WERI-Rb-1 (cell line): Measurements from ENCODE around the gene RGL2.

Experiments
- DNase-seq: peaks from one replicate; pipeline ENCODE4 v3.0.0-alpha.2; 2020
- H3K27ac ChIP-seq: fragments of 250-450 bp; sonication (Bioruptor Pico); 2 replicates; pipeline ENCODE4 v1.5.1; 2020; ENCODE audit warnings: mild to moderate bottlenecking, moderate library complexity
- H3K27me3 ChIP-seq: fragments of 250-450 bp; sonication (Bioruptor Pico); 2 replicates; pipeline ENCODE4 v1.5.1; 2021; ENCODE audit warnings: mild to moderate bottlenecking, low read depth, moderate library complexity; ENCODE audit not compliant: insufficient read depth, severe bottlenecking
- H3K36me3 ChIP-seq: fragments of 250-450 bp; sonication (Bioruptor Pico); 2 replicates; pipeline ENCODE4 v1.5.1; 2020; ENCODE audit warnings: mild to moderate bottlenecking, moderate library complexity
- H3K4me3 ChIP-seq: 2 replicates; pipeline ENCODE4 v1.5.1; 2011; ENCODE audit warnings: low read depth, mild to moderate bottlenecking, control low read depth, low read length
- H3K9me3 ChIP-seq: fragments of 250-450 bp; sonication (Bioruptor Pico); 2 replicates; pipeline ENCODE4 v1.5.1; 2021; ENCODE audit warnings: mild to moderate bottlenecking, moderate library complexity; ENCODE audit not compliant: severe bottlenecking
- TF ChIP-seq, protein P1 (sequence below): IDR thresholded peaks from 2 replicates; pipeline ENCODE4 v1.5.1; 2011; ENCODE audit warnings: low read depth, mild to moderate bottlenecking, control low read depth, inconsistent platforms, low read length

RGL2 gene

DNA sequence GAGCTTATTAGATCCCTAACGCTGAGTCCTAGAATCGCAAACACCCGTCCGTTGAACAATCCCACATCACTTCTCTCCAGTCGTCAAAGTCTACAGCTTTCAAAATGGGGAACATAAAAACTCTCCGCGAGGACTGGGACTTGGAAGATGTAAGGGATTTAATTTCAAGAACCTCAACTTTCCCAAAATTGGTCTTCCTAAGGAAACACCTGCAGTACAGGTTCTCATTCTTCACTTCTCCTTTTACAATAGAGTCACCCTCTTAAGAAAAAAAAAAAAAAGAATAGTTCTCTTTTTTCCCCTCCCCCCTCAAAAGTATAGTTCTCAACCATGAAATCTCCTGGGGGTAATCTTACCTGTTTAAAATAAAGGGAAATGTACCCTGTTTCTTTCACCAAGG lies 25.4 kb upstream of the RGL2 start:
- Histone ChIP-seq H3K9me3 (no peaks in the 10 kb centered on the region), H3K36me3 (peaks cover 31% of the 10 kb centered on the region), H3K27me3 (no peaks in the 10 kb centered on the region), H3K4me3 (peak overlapping the region; percentile 71), H3K27ac (peak overlapping the region; percentile 89)
- TF ChIP-seq, protein P1, sequence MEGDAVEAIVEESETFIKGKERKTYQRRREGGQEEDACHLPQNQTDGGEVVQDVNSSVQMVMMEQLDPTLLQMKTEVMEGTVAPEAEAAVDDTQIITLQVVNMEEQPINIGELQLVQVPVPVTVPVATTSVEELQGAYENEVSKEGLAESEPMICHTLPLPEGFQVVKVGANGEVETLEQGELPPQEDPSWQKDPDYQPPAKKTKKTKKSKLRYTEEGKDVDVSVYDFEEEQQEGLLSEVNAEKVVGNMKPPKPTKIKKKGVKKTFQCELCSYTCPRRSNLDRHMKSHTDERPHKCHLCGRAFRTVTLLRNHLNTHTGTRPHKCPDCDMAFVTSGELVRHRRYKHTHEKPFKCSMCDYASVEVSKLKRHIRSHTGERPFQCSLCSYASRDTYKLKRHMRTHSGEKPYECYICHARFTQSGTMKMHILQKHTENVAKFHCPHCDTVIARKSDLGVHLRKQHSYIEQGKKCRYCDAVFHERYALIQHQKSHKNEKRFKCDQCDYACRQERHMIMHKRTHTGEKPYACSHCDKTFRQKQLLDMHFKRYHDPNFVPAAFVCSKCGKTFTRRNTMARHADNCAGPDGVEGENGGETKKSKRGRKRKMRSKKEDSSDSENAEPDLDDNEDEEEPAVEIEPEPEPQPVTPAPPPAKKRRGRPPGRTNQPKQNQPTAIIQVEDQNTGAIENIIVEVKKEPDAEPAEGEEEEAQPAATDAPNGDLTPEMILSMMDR = no peak
- no peak for DNase-seq

DNA sequence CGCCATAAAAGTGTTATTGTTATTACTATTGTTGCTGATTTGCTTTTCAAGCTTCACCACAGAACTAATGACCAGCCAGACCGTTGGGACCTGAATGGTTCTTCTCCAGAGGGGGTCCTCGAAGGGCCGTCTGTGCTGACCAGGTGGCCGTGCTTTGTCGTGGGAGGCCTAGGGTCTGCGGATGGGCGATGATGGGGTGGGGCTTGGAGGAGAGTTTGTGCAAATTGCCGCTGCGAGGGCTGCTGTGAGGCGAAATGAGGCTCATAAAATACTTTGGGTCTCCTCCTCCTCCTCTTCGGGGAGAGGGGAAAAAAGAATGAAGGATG lies 24.8 kb upstream of the RGL2 start:
- H3K27me3 ChIP-seq = no peaks in the 10 kb centered on the region
- peak; percentile 82 for DNase-seq
- H3K9me3 ChIP-seq = no peaks in the 10 kb centered on the region
- H3K27ac ChIP-seq = peak overlapping the region; percentile 89
- TF ChIP-seq, protein P1 = peak; percentile 25; the same call in 1 of the 2 replicates
- peak overlapping the region; percentile 71 for H3K4me3 ChIP-seq
- peaks cover 36% of the 10 kb centered on the region for H3K36me3 ChIP-seq

DNA sequence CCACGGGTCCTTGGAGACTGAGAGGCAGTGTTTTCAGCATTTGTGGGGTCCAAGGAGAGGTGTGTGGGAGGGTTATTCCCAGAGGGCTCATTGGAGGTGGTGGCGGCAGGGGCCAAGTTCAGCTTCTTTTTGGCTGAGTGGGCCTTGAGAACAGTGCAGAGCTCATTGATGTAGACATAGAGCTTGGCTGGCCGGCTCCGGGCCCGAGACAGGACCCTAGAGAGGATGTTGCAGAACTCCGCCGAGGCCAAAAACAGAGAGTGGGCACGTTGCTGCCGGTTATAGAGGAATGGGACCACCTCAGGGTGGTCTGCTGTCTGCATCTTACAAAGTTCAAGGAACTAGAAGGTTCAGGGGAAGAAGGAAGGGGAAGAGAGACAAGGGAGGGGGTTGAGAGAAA lies 22.5 kb upstream of the RGL2 start:
- no peaks in the 10 kb centered on the region for H3K9me3 ChIP-seq
- no peaks in the 10 kb centered on the region for H3K27me3 ChIP-seq
- no peak overlapping the region; the same call in none of the 2 replicates for H3K27ac ChIP-seq
- no peak for DNase-seq
- no peak overlapping the region for H3K4me3 ChIP-seq
- TF ChIP-seq, protein P1 = no peak
- H3K36me3 ChIP-seq = peaks cover 45% of the 10 kb centered on the region

DNA sequence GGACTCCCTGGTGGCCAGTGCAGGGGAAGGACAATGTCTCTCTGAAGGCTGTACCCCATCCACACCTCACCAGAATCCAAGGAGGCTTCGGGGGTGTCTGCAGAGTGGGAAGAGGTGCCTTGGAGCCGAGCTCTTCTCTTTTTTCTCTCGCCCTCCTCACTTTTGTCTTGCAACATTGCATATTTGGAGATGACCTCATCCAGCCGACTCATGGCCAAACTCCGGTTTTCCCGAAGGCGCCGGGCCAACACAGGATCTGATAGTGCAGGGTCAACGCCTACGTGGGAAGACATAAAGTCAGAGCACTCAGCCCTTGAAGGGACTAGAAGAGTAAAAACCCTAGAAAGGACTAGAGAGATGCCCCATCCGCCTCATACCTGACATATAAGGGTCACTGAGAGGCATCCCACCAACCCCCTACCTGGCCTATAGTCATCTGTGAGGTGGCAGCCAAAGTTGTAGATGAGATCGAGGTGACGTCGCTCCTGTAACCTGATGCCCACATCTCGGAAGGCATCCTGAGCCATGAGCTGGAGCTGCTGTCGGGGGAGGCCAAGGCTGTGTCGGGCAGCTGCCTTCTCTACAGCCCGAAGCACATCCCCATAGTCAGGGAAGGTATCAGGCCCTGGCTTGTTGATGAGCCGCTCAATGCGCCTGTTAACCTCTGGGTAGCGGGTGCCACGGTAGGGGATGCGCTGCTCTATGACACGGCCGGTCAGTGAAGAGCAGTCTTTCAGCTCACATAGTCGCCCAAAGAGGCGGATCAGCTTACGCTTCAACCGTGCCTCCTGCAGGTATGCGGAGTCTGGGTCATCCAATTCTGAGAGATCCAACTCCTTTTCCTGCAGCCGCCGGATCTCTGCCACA lies 21.8 kb upstream of the RGL2 start:
- Histone ChIP-seq H3K9me3 (no peaks in the 10 kb centered on the region), H3K36me3 (peaks cover 46% of the 10 kb centered on the region), H3K27ac (no peak overlapping the region; the same call in 1 of the 2 replicates), H3K4me3 (no peak overlapping the region), H3K27me3 (no peaks in the 10 kb centered on the region)
- TF ChIP-seq, protein P1 = no peak
- no peak for DNase-seq

DNA sequence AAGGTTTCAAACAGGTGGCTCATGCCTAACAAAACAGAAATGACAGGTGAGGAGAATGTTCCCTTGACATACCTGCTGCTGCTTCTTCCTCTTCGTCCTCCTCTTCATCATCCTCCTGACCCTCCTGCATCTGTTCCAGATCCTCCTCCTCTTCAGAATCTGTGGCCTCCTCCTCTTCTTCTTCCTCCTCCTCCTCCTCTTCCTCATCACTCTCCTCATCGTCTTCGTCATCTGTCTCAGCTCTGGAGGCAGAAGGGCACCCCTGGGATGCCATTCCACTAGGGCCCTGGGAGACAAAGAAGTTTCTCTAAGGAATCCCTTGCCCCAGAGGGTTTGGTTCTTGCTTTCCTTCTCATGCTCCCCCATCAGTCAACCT lies 21.2 kb upstream of the RGL2 start:
- DNase-seq = no peak
- no peaks in the 10 kb centered on the region for H3K27me3 ChIP-seq
- TF ChIP-seq, protein P1 = no peak
- peaks cover 46% of the 10 kb centered on the region for H3K36me3 ChIP-seq
- no peaks in the 10 kb centered on the region for H3K9me3 ChIP-seq
- no peak overlapping the region for H3K4me3 ChIP-seq
- H3K27ac ChIP-seq = no peak overlapping the region
